ENCODE measurements around the gene RWDD2A. TPM values are rescaled to one million over a fixed set of nuclear protein-coding genes. Genes with fewer than 3 reads are reported as not detected.

Gene RWDD2A
- total and polyA plus RNA-seq, 2 donors from 2014 or later: 4.0 to 5.5 TPM

DNA sequence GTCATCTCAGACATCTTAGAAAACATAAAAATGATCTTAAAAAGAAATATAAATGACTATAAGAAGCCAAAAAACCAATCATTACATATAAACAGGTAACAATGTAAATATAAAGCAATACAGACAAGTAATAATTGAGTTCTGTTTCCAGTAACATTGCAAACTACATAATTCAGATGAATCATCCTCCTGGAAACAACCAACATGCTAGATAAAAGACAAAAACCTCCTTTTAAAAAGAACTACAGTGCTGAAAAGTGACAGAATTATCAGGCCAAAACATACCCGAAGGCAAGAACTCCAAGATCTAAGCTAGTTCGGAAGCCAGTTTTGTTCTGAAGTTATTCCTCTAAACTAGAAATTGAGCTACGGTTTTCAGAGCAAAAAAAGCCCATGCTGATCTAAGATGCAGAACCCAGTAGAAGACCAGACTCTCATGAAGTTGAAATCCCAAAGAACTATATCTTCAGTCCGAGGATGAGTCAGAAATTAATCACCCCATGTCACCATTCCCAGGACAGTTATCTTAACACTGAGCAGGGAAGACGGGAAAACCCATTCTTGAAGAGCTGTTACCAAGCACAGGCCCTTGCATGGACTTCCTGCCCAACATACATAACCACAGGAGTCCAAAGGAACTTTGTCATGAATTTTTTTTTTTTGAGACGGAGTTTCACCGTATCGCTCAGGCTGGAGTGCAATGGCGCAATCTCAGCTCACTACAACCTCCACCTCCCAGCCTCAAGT lies 9.9 kb upstream of the RWDD2A start:
- Histone ChIP-seq H3K9me3 (ENCODE audit: control insufficient read depth in 2 of 3, insufficient read depth in 1 of 3, low read length in 3 of 3) (no peaks in the 10 kb centered on the region), H3K27ac (ENCODE audit: low read depth in 2 of 2, low read length in 2 of 2) (no peak overlapping the region), H3K4me3 (ENCODE audit: low read length in 3 of 3) (no peak overlapping the region), H3K36me3 (ENCODE audit: control insufficient read depth in 2 of 3, insufficient read depth in 3 of 3, low read length in 3 of 3) (peaks cover 2 to 28% (median 19%) of the 10 kb centered on the region in 3 donors), H3K4me1 (ENCODE audit: control insufficient read depth in 2 of 3, insufficient read depth in 2 of 3, low read depth in 1 of 3, low read length in 3 of 3) (no peaks in the 10 kb centered on the region), H3K27me3 (ENCODE audit: control insufficient read depth, insufficient read depth, low read length) (no peaks in the 10 kb centered on the region), H3K9ac (ENCODE audit: low read length in 3 of 3) (no peak overlapping the region)
- FAIRE-seq: no peak
- intact Hi-C loops (cut with DNase I): no loop called here
- DNase-seq: no peak
- TF ChIP-seq, protein P1, sequence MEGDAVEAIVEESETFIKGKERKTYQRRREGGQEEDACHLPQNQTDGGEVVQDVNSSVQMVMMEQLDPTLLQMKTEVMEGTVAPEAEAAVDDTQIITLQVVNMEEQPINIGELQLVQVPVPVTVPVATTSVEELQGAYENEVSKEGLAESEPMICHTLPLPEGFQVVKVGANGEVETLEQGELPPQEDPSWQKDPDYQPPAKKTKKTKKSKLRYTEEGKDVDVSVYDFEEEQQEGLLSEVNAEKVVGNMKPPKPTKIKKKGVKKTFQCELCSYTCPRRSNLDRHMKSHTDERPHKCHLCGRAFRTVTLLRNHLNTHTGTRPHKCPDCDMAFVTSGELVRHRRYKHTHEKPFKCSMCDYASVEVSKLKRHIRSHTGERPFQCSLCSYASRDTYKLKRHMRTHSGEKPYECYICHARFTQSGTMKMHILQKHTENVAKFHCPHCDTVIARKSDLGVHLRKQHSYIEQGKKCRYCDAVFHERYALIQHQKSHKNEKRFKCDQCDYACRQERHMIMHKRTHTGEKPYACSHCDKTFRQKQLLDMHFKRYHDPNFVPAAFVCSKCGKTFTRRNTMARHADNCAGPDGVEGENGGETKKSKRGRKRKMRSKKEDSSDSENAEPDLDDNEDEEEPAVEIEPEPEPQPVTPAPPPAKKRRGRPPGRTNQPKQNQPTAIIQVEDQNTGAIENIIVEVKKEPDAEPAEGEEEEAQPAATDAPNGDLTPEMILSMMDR (IDR thresholded peaks at IDR 0.05; ENCODE audit: borderline replicate concordance, extremely low read depth, insufficient read depth): no peak

DNA sequence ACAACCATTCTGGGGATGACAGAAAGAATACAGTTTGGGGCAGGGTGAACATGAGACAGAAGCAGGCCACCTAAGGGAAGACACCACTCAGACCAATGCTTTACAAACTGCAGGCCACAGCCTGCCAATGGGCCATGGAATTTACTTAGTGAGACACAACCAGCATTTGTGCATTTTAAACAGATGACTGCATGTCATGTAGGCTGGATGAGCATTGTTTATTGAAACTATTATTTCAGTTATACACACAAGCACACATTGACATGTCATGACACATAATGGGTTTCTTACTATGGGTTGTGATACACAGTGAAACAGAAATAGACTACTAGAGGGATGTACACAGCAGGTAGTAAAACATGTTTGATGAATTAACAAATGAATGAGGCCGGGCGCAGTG lies 8.1 kb upstream of the RWDD2A start:
- intact Hi-C loops (cut with DNase I): no loop called here
- Histone ChIP-seq H3K27me3 (ENCODE audit: control insufficient read depth, insufficient read depth, low read length) (no peaks in the 10 kb centered on the region), H3K4me1 (ENCODE audit: control insufficient read depth in 2 of 3, insufficient read depth in 2 of 3, low read depth in 1 of 3, low read length in 3 of 3) (no peaks in the 10 kb centered on the region), H3K36me3 (ENCODE audit: control insufficient read depth in 2 of 3, insufficient read depth in 3 of 3, low read length in 3 of 3) (peaks cover 2 to 20% (median 19%) of the 10 kb centered on the region in 3 donors), H3K27ac (ENCODE audit: low read depth in 2 of 2, low read length in 2 of 2) (no peak overlapping the region), H3K9ac (ENCODE audit: low read length in 3 of 3) (no peak overlapping the region), H3K9me3 (ENCODE audit: control insufficient read depth in 2 of 3, insufficient read depth in 1 of 3, low read length in 3 of 3) (no peaks in the 10 kb centered on the region), H3K4me3 (ENCODE audit: low read length in 3 of 3) (no peak overlapping the region)
- TF ChIP-seq, protein P1 (IDR thresholded peaks at IDR 0.05; ENCODE audit: borderline replicate concordance, extremely low read depth, insufficient read depth): no peak
- FAIRE-seq: no peak
- no peak for DNase-seq

DNA sequence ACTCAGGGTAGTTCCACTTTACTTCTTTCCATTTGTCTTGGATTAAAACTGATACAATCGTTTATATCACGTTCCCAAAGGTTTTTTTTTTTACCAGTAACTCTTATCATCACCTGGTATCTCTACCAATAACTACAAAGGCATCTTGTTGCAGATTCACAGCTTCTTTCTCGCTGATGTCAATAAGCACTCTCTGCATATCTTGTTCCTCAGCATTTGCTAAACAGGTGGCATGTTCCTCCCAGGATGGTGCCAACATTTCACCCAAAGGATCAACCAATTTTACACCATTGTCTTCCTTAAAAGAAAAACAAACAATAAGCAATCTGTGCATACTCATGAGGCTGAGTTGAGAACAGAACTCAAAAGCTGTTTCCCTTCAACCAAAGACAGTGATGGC lies 4.7 kb upstream of the RWDD2A start:
- FAIRE-seq (no peak), DNase-seq (no peak)
- no peak overlapping the region for H3K27ac ChIP-seq (ENCODE audit: low read depth in 2 of 2, low read length in 2 of 2)
- H3K9ac ChIP-seq (ENCODE audit: low read length in 3 of 3): no peak overlapping the region
- intact Hi-C loops (cut with DNase I): no loop called here
- H3K36me3 ChIP-seq (ENCODE audit: control insufficient read depth in 2 of 3, insufficient read depth in 3 of 3, low read length in 3 of 3): peaks cover 2 to 5% (median 4%) of the 10 kb centered on the region in 3 donors
- no peaks in the 10 kb centered on the region for H3K27me3 ChIP-seq (ENCODE audit: control insufficient read depth, insufficient read depth, low read length)
- TF ChIP-seq, protein P1 (IDR thresholded peaks at IDR 0.05; ENCODE audit: borderline replicate concordance, extremely low read depth, insufficient read depth): no peak
- H3K4me1 ChIP-seq (ENCODE audit: control insufficient read depth in 2 of 3, insufficient read depth in 2 of 3, low read depth in 1 of 3, low read length in 3 of 3): no peaks in the 10 kb centered on the region
- H3K4me3 ChIP-seq (ENCODE audit: low read length in 3 of 3): no peak overlapping the region
- H3K9me3 ChIP-seq (ENCODE audit: control insufficient read depth in 2 of 3, insufficient read depth in 1 of 3, low read length in 3 of 3): no peaks in the 10 kb centered on the region
